Fibroblast of mammary gland (primary cell): ENCODE data around the gene LBX2.
A peak's percentile ranks its signal among the peaks of the same experiment; 100 is the strongest.

Experiments
- DNase-seq: peaks from one replicate; pipeline ENCODE4 v3.0.0-alpha.2; 2010; ENCODE audit warnings: low read depth
- H3K4me3 ChIP-seq: 2 replicates; pipeline ENCODE4 v1.5.1; 2011; ENCODE audit warnings: low read depth, mild to moderate bottlenecking, low read length, moderate library complexity; ENCODE audit not compliant: control insufficient read depth
- CTCF ChIP-seq: conservative IDR thresholded peaks from 2 replicates; pipeline ENCODE4 v1.5.1; 2011; ENCODE audit warnings: low read depth, low read length, inconsistent platforms; ENCODE audit not compliant: control insufficient read depth, insufficient read depth

The LBX2 gene

GRCh38 chr2:74448771-74449170 lies 50.6 kb downstream of the LBX2 start:
- no peak overlapping the region for H3K4me3 ChIP-seq
- DNase-seq, result peak; percentile 74
- TF ChIP-seq CTCF, result no peak
